Sigmoid colon (tissue), 7 donors: ENCODE measurements around the gene ZDHHC11B. TPM values are rescaled to one million over a fixed set of nuclear protein-coding genes. Genes with fewer than 3 reads are reported as not detected.

Experiments used
- DNase-seq: peaks from one replicate; pipeline ENCODE4 v3.0.0-alpha.2; 2019
- H3K27ac ChIP-seq, 4 donors: fragments of 200-600 bp; sonication (generic); one replicate each; pipeline ENCODE4 v1.5.1; 2016 to 2019; ENCODE audit warnings: mild to moderate bottlenecking in 1 of 4
- H3K27me3 ChIP-seq, 3 donors: fragments of 200-600 bp; sonication (generic); one replicate each; pipeline ENCODE4 v1.5.1; 2019; ENCODE audit warnings: mild to moderate bottlenecking in 1 of 3
- H3K36me3 ChIP-seq, 4 donors: fragments of 200-600 bp; sonication (generic); one replicate each; pipeline ENCODE4 v1.5.1; 2016 to 2019
- H3K4me1 ChIP-seq, 4 donors: fragments of 200-600 bp; sonication (generic); one replicate each; pipeline ENCODE4 v1.5.1; 2017 to 2019
- H3K4me3 ChIP-seq, 4 donors: fragments of 200-600 bp; sonication (generic); one replicate each; pipeline ENCODE4 v1.5.1; 2017 to 2019; ENCODE audit warnings: mild to moderate bottlenecking in 2 of 4, moderate library complexity in 1 of 4
- H3K9me3 ChIP-seq, 4 donors: fragments of 200-600 bp in 3 of 4; sonication (generic) in 3 of 4; one replicate each; pipeline versions ENCODE4 v1.5.1 to v1.6.1; 2013 to 2019
- EP300 ChIP-seq, 4 donors: sonication (generic); formaldehyde crosslinking; IDR thresholded peaks; one replicate each; pipeline ENCODE4 v1.6.1; 2017; ENCODE audit warnings: antibody characterized with exemption in 4 of 4
- POLR2A ChIP-seq, 2 donors: fragments of 450-650 bp; IDR thresholded peaks; one replicate each; pipeline ENCODE4 v1.6.1; 2016; ENCODE audit warnings: antibody characterized with exemption in 2 of 2, mild to moderate bottlenecking in 2 of 2, moderate library complexity in 2 of 2
- POLR2AphosphoS5 ChIP-seq, 4 donors: sonication (generic); formaldehyde crosslinking; IDR thresholded peaks; one replicate each; pipeline ENCODE4 v1.6.1; 2017; ENCODE audit warnings: antibody characterized with exemption in 4 of 4
- WGBS, 2 donors: extraction: QIAGEN DNeasy Blood & Tissue Kit; methylation state at CpG; one replicate each; pipeline ENCODE4 v1.1.7; 2013; 5-methylcytosine and 5-hydroxymethylcytosine counted together
- intact Hi-C: fragments of 100-400 bp; cut with DNase I; formaldehyde crosslinking; loops from one replicate; pipeline ENCODE4 v1.15.1; 2023
- polyA plus RNA-seq, 3 donors: library from polyadenylated mRNA; stranded (reverse); fragments of 200-250 nt; gene quantifications; one replicate each; pipeline ENCODE4 v1.2.3, GENCODE V29; 2013
- total RNA-seq, 4 donors: library from RNA; depleted of rRNA; stranded (reverse); fragments of >200 nt; gene quantifications; one replicate each; pipeline ENCODE4 v1.1.0, GENCODE V29; 2016
- TF ChIP-seq, protein P1 (sequence below), 4 experiments: fragments of 450-650 bp in 3 of 4; fragments of 200-600 bp in 1 of 4; IDR thresholded peaks; one replicate each; pipeline ENCODE4 v1.5.1; 2016 to 2019; ENCODE audit warnings: antibody characterized with exemption in 4 of 4, mild to moderate bottlenecking in 3 of 4, moderate library complexity in 2 of 4
- donor health status: healthy with polysubstance abuse.
- donor health status: Bipolar disorder and iron deficiency.
- donor health status: healthy.

The ZDHHC11B gene
- total and polyA plus RNA-seq, 7 donors: 0.46 to 12.7 (median 1.8) TPM; not detected in 1

DNA sequence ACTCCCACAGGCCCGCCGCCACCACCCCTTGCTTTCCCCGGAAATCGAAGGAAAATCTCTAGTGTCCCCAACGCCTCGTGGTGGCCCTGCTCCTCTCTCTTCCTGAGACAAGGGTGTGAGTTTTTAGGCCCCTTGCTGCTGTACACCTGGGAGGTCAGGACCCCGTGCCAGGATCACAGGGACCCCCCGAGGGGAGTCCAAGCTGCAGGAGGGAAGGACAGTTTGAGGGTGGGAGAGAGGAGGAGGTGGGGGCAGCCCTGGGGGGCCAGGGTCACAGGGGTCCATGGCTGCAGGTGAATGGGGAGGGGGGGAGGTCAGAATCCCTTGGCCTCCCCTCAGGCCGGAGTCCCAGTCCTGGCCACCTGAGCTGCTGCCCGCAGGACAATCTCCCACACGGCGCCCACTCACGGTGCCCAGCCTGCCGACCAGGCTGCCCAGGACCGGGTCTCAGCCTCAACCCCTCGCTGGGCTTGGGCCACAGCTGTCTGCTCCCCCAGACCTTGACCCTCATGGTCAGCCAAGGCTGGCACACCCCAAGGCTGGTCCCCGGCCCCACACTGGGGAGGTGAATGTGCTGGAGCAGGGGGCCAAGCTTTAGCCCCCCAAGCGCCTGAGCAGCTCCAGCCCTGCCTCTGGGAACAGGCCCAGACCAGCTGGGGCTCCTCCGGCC, 111.2 kb downstream of the ZDHHC11B start:
- peaks cover 0 to 5% (median 2%) of the 10 kb centered on the region in 4 donors for H3K36me3 ChIP-seq
- WGBS, 2 donors: 35 to 54% methylated on average over 19 of the region's 19 CpGs
- H3K27me3 ChIP-seq: no peaks in the 10 kb centered on the region
- H3K4me3 ChIP-seq: peak overlapping the region in 1 of 4 donors; percentile 21
- intact Hi-C loops: loop anchor here (2.0 to 5.0 kb wide), 2 partner anchors 109 to 220 kb away; partner anchors contain the start of genes BRD9, TRIP13 and ZDHHC11B
- peaks cover 0 to 75% (median 56%) of the 10 kb centered on the region in 4 donors for H3K4me1 ChIP-seq
- TF ChIP-seq EP300 (IDR thresholded peaks at IDR 0.05) (no peak), POLR2A (IDR thresholded peaks at IDR 0.05) (no peak), POLR2AphosphoS5 (IDR thresholded peaks at IDR 0.05) (no peak)
- TF ChIP-seq, protein P1, sequence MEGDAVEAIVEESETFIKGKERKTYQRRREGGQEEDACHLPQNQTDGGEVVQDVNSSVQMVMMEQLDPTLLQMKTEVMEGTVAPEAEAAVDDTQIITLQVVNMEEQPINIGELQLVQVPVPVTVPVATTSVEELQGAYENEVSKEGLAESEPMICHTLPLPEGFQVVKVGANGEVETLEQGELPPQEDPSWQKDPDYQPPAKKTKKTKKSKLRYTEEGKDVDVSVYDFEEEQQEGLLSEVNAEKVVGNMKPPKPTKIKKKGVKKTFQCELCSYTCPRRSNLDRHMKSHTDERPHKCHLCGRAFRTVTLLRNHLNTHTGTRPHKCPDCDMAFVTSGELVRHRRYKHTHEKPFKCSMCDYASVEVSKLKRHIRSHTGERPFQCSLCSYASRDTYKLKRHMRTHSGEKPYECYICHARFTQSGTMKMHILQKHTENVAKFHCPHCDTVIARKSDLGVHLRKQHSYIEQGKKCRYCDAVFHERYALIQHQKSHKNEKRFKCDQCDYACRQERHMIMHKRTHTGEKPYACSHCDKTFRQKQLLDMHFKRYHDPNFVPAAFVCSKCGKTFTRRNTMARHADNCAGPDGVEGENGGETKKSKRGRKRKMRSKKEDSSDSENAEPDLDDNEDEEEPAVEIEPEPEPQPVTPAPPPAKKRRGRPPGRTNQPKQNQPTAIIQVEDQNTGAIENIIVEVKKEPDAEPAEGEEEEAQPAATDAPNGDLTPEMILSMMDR (IDR thresholded peaks at IDR 0.05): no peak
- no peaks in the 10 kb centered on the region for H3K9me3 ChIP-seq
- peak; percentile 63 for DNase-seq
- peak overlapping the region; percentile 9 to 75 (median 65) for H3K27ac ChIP-seq

DNA sequence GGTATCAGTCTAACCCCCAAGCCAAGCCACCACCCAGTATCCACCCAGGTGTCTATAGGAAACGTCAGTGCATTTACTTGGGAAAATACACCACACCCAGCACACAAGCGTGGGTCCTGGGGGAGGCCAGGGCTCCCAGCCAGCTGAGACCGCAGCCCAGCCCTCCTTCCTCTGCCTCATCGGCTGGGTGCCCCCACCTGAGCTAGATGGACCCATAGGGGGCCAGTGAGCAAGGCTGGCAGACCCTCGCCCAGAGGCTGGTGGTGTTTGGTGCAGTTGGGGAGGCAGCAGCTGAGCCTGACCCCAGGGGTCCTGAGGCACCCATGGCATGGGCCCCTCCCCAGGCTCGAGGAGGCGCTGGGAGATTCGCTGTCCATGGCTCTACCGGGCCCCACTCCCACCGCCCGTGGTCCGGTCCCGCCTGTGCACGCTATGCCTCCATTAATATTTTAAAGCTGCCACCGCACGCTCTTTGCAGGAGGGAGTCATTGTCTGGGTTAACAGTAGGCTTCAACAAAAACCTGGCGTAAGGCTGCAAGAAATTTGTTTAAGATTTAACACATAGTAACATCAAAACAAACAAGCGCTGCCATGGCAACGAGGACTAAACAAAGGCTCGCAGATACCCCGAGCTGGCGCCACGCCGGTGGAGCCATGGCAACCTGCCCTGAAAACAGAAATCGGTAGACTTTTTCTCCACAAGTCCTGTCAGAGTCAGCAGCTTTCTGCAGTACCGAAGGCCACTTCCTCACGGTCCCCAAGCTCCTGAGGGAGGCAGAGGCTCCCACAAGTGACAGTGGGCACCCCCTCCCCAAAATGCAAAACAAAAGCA, 112.0 kb downstream of the ZDHHC11B start:
- TF ChIP-seq POLR2A (IDR thresholded peaks at IDR 0.05) (no peak), POLR2AphosphoS5 (IDR thresholded peaks at IDR 0.05) (peak in 1 of 4 donors; percentile 55), EP300 (IDR thresholded peaks at IDR 0.05) (peak in 1 of 4 donors; percentile 47)
- TF ChIP-seq, protein P1 (IDR thresholded peaks at IDR 0.05): no peak
- peak overlapping the region in 2 of 4 donors; percentile 11 to 21 for H3K4me3 ChIP-seq

DNA sequence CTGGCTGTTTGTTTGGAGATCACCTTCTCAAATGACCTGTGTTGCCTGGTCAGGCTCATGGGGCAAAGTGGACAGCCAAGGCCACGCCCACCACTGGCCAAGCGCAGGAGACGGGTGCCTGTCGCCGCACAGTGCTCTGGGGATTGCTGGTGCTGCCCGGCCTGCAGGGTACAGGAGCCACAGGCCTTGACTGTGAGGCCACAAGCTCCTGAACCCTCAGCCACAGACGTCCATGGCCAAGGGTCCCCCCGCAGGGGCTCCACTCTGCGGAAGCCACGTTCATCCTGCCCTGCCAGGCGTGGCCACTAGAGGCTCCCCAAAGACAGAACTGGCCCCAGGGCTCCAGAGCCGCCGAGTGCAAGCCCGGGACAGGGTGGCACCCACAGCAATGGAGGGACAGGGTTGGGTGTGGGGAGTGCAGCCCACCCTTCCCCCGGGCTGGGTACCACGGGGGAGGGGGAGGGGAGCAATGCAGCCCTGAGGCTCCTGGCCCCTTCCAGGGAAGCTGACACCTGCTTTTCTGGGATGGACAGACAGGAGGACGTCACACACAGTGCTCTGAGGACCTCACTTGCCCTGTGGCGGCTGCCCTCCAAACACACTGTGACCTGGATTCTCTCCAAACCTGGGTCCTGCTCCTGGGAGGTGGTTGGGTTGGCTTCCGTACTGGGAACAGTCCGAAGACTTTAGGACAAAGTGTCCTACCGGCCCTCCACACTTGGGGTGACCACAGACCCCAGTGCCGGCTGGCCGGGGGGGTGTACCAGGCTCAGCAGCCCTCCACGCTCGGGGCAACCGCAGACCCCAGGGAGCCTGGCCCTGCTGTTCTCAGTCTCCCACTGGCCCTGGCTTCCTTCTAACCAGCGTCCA, 112.8 kb downstream of the ZDHHC11B start:
- H3K9me3 ChIP-seq: no peaks in the 10 kb centered on the region
- peak overlapping the region in 2 of 4 donors; percentile 11 to 21 for H3K4me3 ChIP-seq
- H3K27ac ChIP-seq: peak overlapping the region; percentile 7 to 75 (median 65)
- H3K36me3 ChIP-seq: no peaks in the 10 kb centered on the region
- H3K4me1 ChIP-seq: peaks cover 0 to 75% (median 56%) of the 10 kb centered on the region in 4 donors
- TF ChIP-seq EP300 (IDR thresholded peaks at IDR 0.05): no peak
- TF ChIP-seq, protein P1 (IDR thresholded peaks at IDR 0.05): peak; percentile 89 to 96 (median 92)
- intact Hi-C loops: loop anchor here (2.0 to 5.0 kb wide), 3 partner anchors 111 to 233 kb away; partner anchors contain the start of genes BRD9, TRIP13 and ZDHHC11B
- no peaks in the 10 kb centered on the region for H3K27me3 ChIP-seq
- DNase-seq: peak; percentile 87
- 6 to 25% methylated on average over 27 of the region's 27 CpGs for WGBS, 2 donors

More for the DNA sequence above, 112.0 kb downstream of the ZDHHC11B start:
- WGBS, 2 donors: 2 to 17% methylated on average over 27 of the region's 27 CpGs
- peak overlapping the region; percentile 9 to 75 (median 65) for H3K27ac ChIP-seq
- H3K36me3 ChIP-seq: peaks cover 0 to 5% (median 2%) of the 10 kb centered on the region in 4 donors
- intact Hi-C loops: loop anchor here (2.0 to 5.0 kb wide), 2 partner anchors 110 to 220 kb away; partner anchors contain the start of genes BRD9, TRIP13 and ZDHHC11B
- peaks cover 0 to 75% (median 56%) of the 10 kb centered on the region in 4 donors for H3K4me1 ChIP-seq
- DNase-seq: peak; percentile 81
- no peaks in the 10 kb centered on the region for H3K27me3 ChIP-seq
- no peaks in the 10 kb centered on the region for H3K9me3 ChIP-seq
